GM12872 (cell line): Measurements from ENCODE around the gene DLGAP3.

Experiments
- CTCF ChIP-seq: IDR thresholded peaks from 3 replicates; pipeline ENCODE4 v1.5.1; 2011; ENCODE audit warnings: low read depth, mild to moderate bottlenecking, low read length, moderate library complexity; ENCODE audit not compliant: insufficient read depth

Gene DLGAP3

DNA sequence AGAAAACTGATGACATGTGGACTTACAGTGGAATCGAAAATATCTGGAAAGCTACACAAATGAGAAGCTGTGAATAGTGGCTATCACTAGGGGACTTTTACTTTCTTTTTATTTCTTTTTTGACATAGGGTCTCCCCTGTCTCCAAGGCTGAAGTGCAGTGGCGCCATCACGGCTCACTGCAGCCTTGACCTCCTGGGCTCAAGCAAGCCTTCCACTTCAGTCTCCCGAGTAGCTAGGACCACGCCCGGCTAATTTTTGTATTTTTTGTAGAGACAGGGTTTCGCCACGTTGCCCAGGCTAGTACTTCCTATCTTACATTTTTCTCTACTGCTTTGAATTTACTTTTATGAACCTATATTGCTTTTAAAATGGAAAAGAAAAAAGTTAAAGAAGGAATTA, 45.2 kb upstream of the DLGAP3 start:
- TF ChIP-seq CTCF, result no peak

DNA sequence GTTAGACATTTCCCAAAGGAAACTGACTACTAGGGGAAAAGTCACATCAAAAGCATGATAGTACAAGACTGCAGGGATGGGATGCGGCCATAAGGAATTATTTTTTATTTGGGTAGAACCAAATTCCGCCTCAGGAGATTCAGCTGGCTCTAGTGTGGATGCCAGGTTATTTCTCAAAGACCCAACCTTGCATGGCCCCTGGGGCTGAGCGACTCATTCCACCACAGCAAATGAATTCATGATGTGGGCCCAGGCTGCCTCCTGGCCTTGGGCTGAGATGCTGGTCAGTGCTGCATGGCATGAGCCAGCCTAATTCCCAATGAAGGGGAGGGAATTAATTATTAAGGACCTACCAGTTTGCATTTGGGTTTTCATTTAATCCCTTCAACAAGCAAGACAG, 43.9 kb upstream of the DLGAP3 start:
- TF ChIP-seq CTCF, result no peak

DNA sequence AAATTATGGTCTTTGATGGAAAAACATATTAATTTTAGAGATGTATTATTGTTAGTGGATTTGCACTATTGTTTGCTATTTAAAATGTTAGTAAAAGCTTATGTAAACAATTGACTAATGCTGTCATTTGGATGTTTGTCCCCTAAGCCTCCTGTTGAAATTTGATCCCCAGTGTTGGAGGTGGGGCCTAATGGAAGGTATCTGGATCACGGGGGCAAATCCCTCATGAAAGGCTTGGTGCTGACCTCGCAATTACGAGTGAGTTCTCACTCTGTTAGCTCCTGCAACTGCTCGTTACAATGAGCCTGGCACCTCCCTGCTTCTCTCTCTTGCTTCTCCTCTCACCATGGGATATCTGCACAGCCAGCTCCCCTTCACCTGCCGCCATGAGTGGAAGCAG, 41.4 kb upstream of the DLGAP3 start:
- no peak for TF ChIP-seq CTCF

DNA sequence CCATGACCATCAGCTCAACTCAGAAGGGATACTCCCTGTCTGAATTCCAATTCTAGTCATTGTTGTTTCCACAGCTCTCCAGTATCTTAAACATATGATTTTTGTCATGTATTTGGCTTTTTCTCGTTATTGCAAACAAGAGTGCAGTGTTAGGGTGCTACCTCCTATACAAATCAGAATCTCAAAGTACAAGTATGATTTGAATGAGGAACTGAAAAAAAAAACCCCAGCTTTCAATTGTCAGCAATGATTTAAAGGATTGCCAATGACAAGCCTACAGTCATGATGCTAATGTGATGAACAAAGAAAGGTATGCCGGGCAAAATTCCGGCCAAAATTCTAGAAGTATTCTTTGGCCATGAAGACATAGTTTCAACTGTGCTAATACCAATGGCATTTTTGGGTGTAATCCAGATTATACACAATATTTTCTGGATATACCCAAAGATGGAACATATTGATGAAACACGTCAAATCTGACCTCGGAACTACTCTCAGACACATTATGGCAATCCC, 40.8 kb upstream of the DLGAP3 start:
- TF ChIP-seq CTCF, result no peak

DNA sequence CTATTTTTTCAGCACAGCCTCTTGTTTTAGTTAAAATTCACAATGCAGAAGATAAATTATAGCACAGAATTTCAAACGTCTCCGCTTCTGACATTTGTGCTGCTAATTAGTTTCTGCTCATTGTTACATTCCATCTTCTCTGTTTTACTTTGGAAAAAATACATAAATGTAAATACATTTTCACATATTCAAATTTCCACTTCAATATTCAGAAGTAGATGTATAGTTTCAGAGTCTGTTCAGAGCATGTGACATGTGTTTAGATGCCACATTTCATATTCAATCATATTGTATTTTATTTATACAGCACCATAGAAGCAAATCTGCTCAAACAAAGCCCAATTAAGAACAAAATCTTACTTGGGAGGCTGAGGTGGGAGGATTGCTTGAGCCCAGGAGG, 36.1 kb upstream of the DLGAP3 start:
- no peak for TF ChIP-seq CTCF

GRCh38 chr1:34950428-34950827, 21.0 kb upstream of the DLGAP3 start:
- no peak for TF ChIP-seq CTCF

DNA sequence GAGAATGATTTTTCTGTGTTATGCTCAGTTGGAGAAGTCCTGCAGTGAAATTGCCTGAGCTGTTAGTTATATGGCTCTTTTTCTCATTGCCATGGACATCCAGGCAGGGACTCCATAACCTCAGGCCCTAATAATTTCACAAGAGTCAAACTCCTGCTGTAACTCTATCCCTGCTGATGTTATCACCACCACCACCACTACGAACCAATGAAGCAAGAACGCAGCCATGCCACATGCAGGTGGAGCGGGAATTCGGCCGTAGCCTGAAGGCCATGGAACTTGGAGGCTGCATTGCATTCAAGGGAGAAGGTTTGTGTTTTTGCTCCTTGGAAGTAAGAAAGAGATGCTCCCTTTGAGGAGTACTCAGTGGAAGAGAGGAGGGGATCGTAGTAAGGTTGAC, 16.8 kb upstream of the DLGAP3 start:
- no peak for TF ChIP-seq CTCF

- TF ChIP-seq CTCF, result no peak
These were observed 1.2 kb upstream of the DLGAP3 start for GRCh38 chr1:34930702-34931071.
